ENCODE measurements around the gene SMC5.

- no peak for TF ChIP-seq YY1 (IDR thresholded peaks at IDR 0.05; ENCODE audit: insufficient read depth, insufficient read length)
- TF ChIP-seq ZNF274 (IDR thresholded peaks at IDR 0.05; ENCODE audit: low read depth, low read length): no peak
Measured at GRCh38 chr9:70399141-70399540, 140.4 kb downstream of the SMC5 start.
